Measurements from ENCODE around the gene CRMP1.

DNA sequence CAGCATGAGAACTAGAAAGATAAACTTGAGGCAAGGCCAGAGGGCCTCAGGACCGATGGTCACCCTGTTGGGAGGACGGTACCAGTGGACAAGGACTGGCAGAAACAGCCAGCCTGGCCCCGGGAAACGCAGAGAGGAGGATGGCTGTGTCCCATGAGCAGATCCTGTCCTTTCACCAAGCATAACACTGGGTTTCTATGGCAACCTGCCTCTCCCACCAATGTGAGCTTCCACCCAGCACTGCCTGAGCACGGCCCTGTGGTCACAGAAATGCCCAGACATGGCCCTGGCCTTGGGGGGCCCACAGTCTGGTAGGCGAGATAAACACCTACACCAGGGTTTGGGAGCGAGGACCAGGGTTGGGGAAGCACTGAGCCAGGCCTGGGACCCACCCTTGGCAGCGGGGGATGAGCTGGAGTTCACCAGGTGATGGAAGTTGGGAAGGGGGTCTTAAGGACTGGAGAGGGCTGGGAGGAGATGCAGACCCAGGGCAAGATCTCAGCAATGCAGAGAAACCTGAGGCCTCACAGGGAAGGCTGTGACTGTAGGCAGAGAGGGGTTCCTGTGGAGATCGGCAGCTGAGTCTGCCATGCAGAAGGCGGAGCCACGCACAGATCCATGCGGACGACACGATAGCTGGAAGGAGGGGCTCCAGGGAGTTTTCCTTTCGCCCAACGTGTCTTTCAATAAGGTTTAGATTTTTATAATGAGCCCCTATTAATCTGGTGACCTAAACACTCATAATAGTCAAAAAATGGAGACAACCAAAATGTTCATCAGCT lies 32.7 kb upstream of the CRMP1 start:
- TF ChIP-seq, protein P1, sequence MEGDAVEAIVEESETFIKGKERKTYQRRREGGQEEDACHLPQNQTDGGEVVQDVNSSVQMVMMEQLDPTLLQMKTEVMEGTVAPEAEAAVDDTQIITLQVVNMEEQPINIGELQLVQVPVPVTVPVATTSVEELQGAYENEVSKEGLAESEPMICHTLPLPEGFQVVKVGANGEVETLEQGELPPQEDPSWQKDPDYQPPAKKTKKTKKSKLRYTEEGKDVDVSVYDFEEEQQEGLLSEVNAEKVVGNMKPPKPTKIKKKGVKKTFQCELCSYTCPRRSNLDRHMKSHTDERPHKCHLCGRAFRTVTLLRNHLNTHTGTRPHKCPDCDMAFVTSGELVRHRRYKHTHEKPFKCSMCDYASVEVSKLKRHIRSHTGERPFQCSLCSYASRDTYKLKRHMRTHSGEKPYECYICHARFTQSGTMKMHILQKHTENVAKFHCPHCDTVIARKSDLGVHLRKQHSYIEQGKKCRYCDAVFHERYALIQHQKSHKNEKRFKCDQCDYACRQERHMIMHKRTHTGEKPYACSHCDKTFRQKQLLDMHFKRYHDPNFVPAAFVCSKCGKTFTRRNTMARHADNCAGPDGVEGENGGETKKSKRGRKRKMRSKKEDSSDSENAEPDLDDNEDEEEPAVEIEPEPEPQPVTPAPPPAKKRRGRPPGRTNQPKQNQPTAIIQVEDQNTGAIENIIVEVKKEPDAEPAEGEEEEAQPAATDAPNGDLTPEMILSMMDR (IDR thresholded peaks at IDR 0.05) = no peak
- no peak for TF ChIP-seq POLR2A (IDR thresholded peaks at IDR 0.05)

Measured in breast epithelium (tissue), 3 donors.